NAMALWA (cell line): Measurements from ENCODE around the gene TAF10.

ENCODE experiments used
- DNase-seq: peaks from one replicate; pipeline ENCODE4 v3.0.0-alpha.2; 2015; ENCODE audit warnings: low spot score

TAF10 gene

DNA sequence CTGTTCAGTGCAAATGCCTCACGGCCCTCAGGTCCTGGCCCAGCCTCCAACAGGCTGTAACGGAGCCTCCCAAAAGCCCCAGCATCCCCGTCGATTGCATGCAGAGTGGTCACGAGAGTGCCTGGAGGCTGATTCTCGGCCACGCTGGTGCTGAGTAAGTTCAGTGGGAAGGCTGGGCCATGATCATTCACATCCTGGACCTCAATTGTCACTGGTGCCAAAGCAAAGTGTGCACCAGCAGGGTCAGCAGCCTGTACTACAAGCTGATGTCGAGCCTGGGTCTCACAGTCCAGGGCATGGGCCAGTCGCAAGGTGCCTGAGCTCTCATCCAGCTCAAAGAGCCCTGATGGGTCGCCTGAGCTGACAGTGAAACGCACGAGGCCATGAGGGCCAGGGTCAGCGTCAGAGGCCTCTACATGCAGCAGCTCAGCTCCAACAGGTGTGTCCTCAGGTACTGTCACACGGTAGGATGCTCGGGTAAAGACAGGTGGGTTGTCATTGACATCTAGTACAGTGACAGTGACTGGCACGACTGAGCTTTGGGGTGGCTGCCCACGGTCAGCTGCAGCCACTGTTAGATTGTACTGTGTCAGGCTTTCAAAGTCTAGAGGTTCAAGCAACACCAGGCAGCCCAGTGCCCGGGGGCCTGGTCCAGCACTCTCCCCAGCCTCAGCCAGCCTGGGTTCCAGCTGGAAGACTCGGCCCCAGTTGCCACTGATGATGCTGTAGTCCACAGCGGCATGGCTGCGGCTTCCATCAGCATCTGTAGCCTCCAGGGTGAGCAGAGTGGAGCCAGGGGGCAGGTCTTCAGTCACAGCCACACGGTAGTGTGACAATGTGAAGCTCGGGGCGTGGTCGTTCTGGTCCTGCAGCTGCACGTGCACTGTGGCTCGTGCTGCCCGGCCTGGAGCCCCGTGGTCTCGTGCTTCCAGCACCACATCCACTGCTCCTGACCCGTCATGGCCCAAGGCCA is 11.7 kb upstream of the TAF10 start:
- no peak for DNase-seq

GRCh38 chr11:6622261-6623171 is 10.5 kb upstream of the TAF10 start:
- peak; percentile 34 for DNase-seq

DNA sequence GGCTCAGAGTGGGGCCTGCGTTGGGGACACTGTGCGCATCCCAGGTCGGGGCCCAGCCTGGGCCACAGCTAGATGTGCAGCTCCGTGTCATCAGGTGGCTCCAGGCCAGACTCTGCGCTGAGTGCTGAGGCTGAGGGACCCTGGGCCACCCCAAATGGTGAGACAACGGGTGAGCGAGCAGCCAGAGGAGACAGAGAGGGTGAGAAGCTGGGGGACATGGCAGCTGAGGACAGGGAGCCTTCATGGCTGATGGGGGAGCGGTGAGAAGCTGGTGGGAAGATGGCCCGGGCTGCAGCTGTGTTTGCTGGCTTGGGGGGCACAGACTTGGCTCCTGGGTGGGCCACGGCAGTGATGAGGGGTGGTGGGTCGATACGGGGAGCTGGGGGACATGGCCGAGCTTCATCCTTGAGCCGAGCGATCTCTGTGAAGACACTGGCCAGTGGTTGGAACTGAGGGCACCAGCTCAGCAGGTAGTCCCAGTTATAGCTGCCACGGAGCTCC is 9.7 kb upstream of the TAF10 start:
- no peak for DNase-seq

- DNase-seq: no peak
These were observed 8.6 kb upstream of the TAF10 start for GRCh38 chr11:6620636-6621035.

- peak; percentile 97 for DNase-seq
These were observed 7.2 kb upstream of the TAF10 start, which contains the start of gene TPP1 for GRCh38 chr11:6619004-6619745. Gene TPP1 (minus strand): TSS chr11:6619422. CDS start chr11:6619400, 22 bp downstream.

GRCh38 chr11:6618117-6619003 is 6.3 kb upstream of the TAF10 start:
- DNase-seq: peak; percentile 64

- DNase-seq: no peak
These were observed 5.3 kb upstream of the TAF10 start for GRCh38 chr11:6617315-6617781.

- no peak for DNase-seq
These were observed 4.7 kb upstream of the TAF10 start for GRCh38 chr11:6616596-6617250.

GRCh38 chr11:6615882-6616585 is 4.0 kb upstream of the TAF10 start:
- DNase-seq: no peak

DNA sequence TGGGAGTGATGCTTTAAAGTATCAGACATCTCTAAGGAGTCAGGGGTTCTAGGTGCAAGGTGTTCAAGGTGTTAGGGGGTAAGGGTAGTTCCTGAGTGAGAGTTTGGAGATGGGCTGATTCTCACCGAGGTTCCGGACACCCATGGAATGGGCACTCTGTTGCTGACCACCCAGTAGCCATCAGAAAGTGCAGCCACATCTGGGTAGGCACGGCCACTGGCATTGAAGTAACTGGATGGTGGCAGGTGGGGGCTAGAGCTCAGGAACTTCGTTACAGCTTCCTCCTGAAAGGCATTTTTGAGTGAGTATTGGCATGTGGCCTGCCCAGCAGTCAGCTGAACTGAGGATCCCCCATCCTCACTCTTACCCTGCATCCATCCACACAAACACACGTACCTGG is 3.0 kb upstream of the TAF10 start:
- DNase-seq: no peak

GRCh38 chr11:6614446-6614845 is 2.4 kb upstream of the TAF10 start:
- DNase-seq: no peak

- no peak for DNase-seq
These were observed 1.5 kb upstream of the TAF10 start for GRCh38 chr11:6613496-6613895.

DNA sequence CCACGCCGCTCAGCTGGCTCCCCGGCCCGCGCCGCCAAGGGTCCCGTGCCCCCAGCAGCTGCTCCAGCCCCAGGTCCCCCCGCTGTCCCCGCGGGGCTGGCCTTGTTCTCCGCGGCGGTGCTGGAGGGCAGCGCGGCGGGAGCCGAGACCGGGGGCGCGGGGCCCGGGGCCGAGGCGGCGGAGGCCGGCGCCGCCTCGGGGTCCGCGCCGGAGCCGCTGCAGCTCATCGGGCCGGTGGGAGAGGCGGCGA is 128 bp downstream of the TAF10 start:
- no peak for DNase-seq

- DNase-seq: peak; percentile 33
These were observed 689 bp downstream of the TAF10 start for GRCh38 chr11:6611092-6611962.

DNA sequence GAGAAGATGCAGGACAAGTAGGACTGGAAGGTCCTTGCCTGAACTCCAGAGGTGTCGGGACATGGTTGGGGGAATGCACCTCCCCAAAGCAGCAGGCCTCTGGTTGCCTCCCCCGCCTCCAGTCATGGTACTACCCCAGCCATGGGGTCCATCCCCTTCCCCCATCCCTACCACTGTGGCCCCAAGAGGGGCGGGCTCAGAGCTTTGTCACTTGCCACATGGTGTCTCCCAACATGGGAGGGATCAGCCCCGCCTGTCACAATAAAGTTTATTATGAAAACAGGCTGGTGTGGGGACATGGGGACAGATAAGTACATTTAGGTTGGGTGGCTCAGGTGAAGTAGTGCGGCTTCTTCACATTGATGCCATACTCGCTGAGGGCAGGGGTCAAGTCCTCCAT is 1.4 kb downstream of the TAF10 start:
- DNase-seq: no peak

GRCh38 chr11:6609502-6610015 is 2.5 kb downstream of the TAF10 start:
- DNase-seq: no peak

GRCh38 chr11:6608726-6609501 is 3.1 kb downstream of the TAF10 start:
- DNase-seq: no peak

DNA sequence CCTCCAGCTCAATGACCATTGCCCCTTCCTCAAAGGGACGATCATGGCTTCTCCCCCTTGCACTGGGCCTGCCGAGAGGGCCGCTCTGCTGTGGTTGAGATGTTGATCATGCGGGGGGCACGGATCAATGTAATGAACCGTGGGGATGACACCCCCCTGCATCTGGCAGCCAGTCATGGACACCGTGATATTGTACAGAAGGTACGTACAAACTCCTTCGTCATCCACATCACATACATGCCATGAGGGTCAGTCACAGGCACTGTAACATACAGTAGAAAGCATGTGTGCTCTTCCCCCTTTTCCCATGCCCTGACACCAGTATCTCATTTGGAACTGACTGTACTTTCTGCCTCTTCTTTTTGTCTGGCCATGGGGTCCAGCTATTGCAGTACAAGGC is 4.0 kb downstream of the TAF10 start:
- DNase-seq: no peak
